ENCODE data around the gene FGD4. TPM values are rescaled to one million over a fixed set of nuclear protein-coding genes. Genes with fewer than 3 reads are reported as not detected.

The FGD4 gene
- polyA plus RNA-seq, 3 donors, result 4.1 to 7.7 (median 5.7) TPM

- no peak overlapping the region for H3K27ac ChIP-seq (ENCODE audit: low read depth, low read length)
- 83 to 90% (median 88%) methylated on average over 14 of the region's 14 CpGs for WGBS, 3 donors
Measured at GRCh38 chr12:32666018-32666417, 266.7 kb downstream of the FGD4 start.

- H3K27ac ChIP-seq (ENCODE audit: low read depth, low read length), result no peak overlapping the region
- WGBS, 3 donors, result 92 to 100% (median 96%) methylated on average over 1 of the region's 1 CpG
Measured at GRCh38 chr12:32669584-32669983, 270.2 kb downstream of the FGD4 start.

GRCh38 chr12:32671930-32672780 lies 272.8 kb downstream of the FGD4 start:
- no peak overlapping the region for H3K27ac ChIP-seq (ENCODE audit: low read depth, low read length)
- 29 to 37% (median 33%) methylated on average over 11 of the region's 11 CpGs for WGBS, 3 donors

GRCh38 chr12:32679091-32679919 lies 279.9 kb downstream of the FGD4 start, which contains the start of gene DNM1L:
Gene DNM1L, plus strand, starts transcription at chr12:32679301. Its CDS starts 63 bp downstream, at chr12:32679364.
- WGBS, 3 donors, result 0 to 1% (median 1%) methylated on average over 55 to 76 of the region's 76 CpGs
- H3K27ac ChIP-seq (ENCODE audit: low read depth, low read length), result peak within 1 kb of the TSS; percentile 51

GRCh38 chr12:32679920-32680237 lies 280.5 kb downstream of the FGD4 start:
- peak overlapping the region; percentile 51 for H3K27ac ChIP-seq (ENCODE audit: low read depth, low read length)
- 0 to 1% (median 0%) methylated on average over 14 of the region's 14 CpGs for whole genome bisulfite sequencing, 3 donors

GRCh38 chr12:32680787-32681186 lies 281.4 kb downstream of the FGD4 start:
- no peak overlapping the region for H3K27ac ChIP-seq (ENCODE audit: low read depth, low read length)

- 85 to 90% (median 87%) methylated on average over 11 of the region's 11 CpGs for WGBS, 3 donors
- H3K27ac ChIP-seq (ENCODE audit: low read depth, low read length), result no peak overlapping the region
Measured at GRCh38 chr12:32681272-32681671, 281.9 kb downstream of the FGD4 start.

- no peak overlapping the region for H3K27ac ChIP-seq (ENCODE audit: low read depth, low read length)
- WGBS, 3 donors, result 90 to 100% (median 97%) methylated on average over 1 of the region's 1 CpG
Measured at GRCh38 chr12:32686340-32686739, 287.0 kb downstream of the FGD4 start.

GRCh38 chr12:32688786-32689185 lies 289.4 kb downstream of the FGD4 start:
- H3K27ac ChIP-seq (ENCODE audit: low read depth, low read length), result no peak overlapping the region

GRCh38 chr12:32690927-32691326 lies 291.6 kb downstream of the FGD4 start:
- H3K27ac ChIP-seq (ENCODE audit: low read depth, low read length), result no peak overlapping the region
- WGBS, 3 donors, result 90 to 99% (median 97%) methylated on average over 8 of the region's 8 CpGs

GRCh38 chr12:32692358-32692757 lies 293.0 kb downstream of the FGD4 start:
- no peak overlapping the region for H3K27ac ChIP-seq (ENCODE audit: low read depth, low read length)
- 94 to 97% (median 96%) methylated on average over 1 of the region's 1 CpG for WGBS, 3 donors

GRCh38 chr12:32693036-32693435 lies 293.7 kb downstream of the FGD4 start:
- H3K27ac ChIP-seq (ENCODE audit: low read depth, low read length), result no peak overlapping the region

More at GRCh38 chr12:32693036-32693435, 293.7 kb downstream of the FGD4 start:
- 82 to 95% (median 87%) methylated on average over 1 of the region's 1 CpG for WGBS, 3 donors

All from adipose tissue (tissue), 3 donors.